Measurements from ENCODE around the gene TM7SF2. TPM values are rescaled to one million over a fixed set of nuclear protein-coding genes. Genes with fewer than 3 reads are reported as not detected.

Gene TM7SF2
- total and polyA plus RNA-seq, 2 of the 13 experiments (the other 11 are each of a cell fraction or from before 2014, with no cell fraction given): 56.0 to 66.9 TPM

DNA sequence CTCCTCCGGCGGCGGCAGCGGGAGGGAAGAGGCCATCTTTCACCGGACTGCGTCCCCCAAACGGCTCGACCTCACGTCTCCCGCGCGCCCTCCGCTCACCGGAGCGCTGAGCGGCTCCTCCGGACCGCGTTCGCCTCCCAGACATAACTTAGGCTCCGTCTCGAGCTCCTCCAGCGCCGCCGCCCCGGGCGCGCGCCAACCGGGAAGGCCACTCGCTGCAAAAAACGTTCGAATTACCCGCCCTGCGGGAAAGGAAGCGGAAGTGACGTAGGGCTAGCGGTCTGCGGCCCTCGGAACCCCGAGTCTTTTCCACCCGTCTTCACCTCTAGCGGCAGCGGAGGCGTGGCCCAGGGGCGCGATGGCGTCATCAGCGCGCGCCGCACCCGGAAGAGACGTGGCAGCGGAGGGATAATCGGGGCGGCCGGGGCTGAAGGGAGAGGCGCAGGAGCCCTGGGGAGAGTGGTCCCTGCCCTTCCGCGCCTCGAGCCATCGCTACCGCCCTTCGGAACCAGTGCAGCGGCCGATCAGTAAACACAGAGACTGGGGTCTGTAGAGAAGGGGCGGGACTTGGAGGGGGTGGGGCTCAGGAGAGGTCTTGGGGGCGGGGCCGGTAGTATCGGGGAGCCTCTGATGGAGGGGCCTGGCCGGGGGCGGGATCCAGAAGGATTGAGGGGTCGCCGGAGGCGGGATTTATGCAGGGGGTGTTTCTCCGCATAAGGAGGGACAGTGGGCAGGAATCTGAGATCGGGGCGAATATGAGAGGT, 27.7 kb upstream of the TM7SF2 start, which contains the start of the genes CDCA5 and ZFPL1 (continued):
- TF ChIP-seq ZSCAN22 (CRISPR knock-in tag; IDR thresholded peaks at IDR 0.05) (no peak), FOXK1 (CRISPR knock-in tag; IDR thresholded peaks at IDR 0.05; ENCODE audit: borderline replicate concordance, low read depth) (peak; percentile 95), MZF1 (CRISPR knock-in tag; IDR thresholded peaks at IDR 0.05; ENCODE audit: borderline replicate concordance) (no peak), SNAPC2 (CRISPR knock-in tag; IDR thresholded peaks at IDR 0.05) (no peak), KAT7 (CRISPR knock-in tag; IDR thresholded peaks at IDR 0.05; ENCODE audit: borderline replicate concordance) (peak; percentile 71; the same call in 1 of the 2 replicates), ZFP36 (IDR thresholded peaks at IDR 0.05; ENCODE audit: borderline replicate concordance, low read depth, low read length, partially characterized antibody) (no peak), SRSF4 (IDR thresholded peaks at IDR 0.05; ENCODE audit: low read depth, low read length, poor library complexity, severe bottlenecking) (no peak), RNF2 (conservative IDR thresholded peaks at IDR 0.05; ENCODE audit: low read depth) (no peak), ZNF891 (CRISPR knock-in tag; IDR thresholded peaks at IDR 0.05) (peak; percentile 1; the same call in 1 of the 2 replicates), REL (CRISPR knock-in tag; conservative IDR thresholded peaks at IDR 0.05) (peak; percentile 88), ETV6 (CRISPR knock-in tag; conservative IDR thresholded peaks at IDR 0.05) (peak; percentile 85; the same call in 1 of the 2 replicates), ZNF605 (CRISPR knock-in tag; IDR thresholded peaks at IDR 0.05) (peak; percentile 85), KLF11 (CRISPR knock-in tag; IDR thresholded peaks at IDR 0.05) (peak; percentile 64), ZNF777 (CRISPR knock-in tag; IDR thresholded peaks at IDR 0.05) (no peak), TCF12 (IDR thresholded peaks at IDR 0.05) (no peak), TCF12 (CRISPR knock-in tag; IDR thresholded peaks at IDR 0.05) (no peak), ATF7 (IDR thresholded peaks at IDR 0.05) (peak; percentile 63), ATF7 (CRISPR knock-in tag; IDR thresholded peaks at IDR 0.05) (no peak), ZBTB1 (CRISPR knock-in tag; IDR thresholded peaks at IDR 0.05; ENCODE audit: borderline replicate concordance) (no peak), NFKBIZ (CRISPR knock-in tag; IDR thresholded peaks at IDR 0.05) (0 out of 2 replicates have a peak, but pooled peaks have one; percentile 48), FOXK2 (IDR thresholded peaks at IDR 0.05) (0 out of 2 replicates have a peak, but pooled peaks have one; percentile 22)
- TF ChIP-seq, protein P1, sequence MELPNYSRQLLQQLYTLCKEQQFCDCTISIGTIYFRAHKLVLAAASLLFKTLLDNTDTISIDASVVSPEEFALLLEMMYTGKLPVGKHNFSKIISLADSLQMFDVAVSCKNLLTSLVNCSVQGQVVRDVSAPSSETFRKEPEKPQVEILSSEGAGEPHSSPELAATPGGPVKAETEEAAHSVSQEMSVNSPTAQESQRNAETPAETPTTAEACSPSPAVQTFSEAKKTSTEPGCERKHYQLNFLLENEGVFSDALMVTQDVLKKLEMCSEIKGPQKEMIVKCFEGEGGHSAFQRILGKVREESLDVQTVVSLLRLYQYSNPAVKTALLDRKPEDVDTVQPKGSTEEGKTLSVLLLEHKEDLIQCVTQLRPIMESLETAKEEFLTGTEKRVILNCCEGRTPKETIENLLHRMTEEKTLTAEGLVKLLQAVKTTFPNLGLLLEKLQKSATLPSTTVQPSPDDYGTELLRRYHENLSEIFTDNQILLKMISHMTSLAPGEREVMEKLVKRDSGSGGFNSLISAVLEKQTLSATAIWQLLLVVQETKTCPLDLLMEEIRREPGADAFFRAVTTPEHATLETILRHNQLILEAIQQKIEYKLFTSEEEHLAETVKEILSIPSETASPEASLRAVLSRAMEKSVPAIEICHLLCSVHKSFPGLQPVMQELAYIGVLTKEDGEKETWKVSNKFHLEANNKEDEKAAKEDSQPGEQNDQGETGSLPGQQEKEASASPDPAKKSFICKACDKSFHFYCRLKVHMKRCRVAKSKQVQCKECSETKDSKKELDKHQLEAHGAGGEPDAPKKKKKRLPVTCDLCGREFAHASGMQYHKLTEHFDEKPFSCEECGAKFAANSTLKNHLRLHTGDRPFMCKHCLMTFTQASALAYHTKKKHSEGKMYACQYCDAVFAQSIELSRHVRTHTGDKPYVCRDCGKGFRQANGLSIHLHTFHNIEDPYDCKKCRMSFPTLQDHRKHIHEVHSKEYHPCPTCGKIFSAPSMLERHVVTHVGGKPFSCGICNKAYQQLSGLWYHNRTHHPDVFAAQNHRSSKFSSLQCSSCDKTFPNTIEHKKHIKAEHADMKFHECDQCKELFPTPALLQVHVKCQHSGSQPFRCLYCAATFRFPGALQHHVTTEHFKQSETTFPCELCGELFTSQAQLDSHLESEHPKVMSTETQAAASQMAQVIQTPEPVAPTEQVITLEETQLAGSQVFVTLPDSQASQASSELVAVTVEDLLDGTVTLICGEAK (IDR thresholded peaks at IDR 0.05): peak; percentile 83
- TF ChIP-seq, protein P1 (CRISPR knock-in tag; IDR thresholded peaks at IDR 0.05): peak; percentile 98

Data from HepG2 (cell line).